H1 (cell line): ENCODE results near the gene COL21A1. TPM values are rescaled to one million over a fixed set of nuclear protein-coding genes. Genes with fewer than 3 reads are reported as not detected.

Experiments
- CTCF ChIA-PET: fragments of 300-600 bp; sonication (Branson Sonifier 250); formaldehyde crosslinking; loops from one replicate; lab custom pipeline; 2021; ENCODE audit not compliant: partially characterized antibody; lab: Charles Lee
- POLR2A ChIA-PET: fragments of 300-600 bp; sonication (Branson Sonifier 250); formaldehyde crosslinking; loops from one replicate; lab custom pipeline; 2021; ENCODE audit warnings: inconsistent platforms; ENCODE audit not compliant: partially characterized antibody; lab: Charles Lee
- DNase-seq, 2 experiments: peaks; one replicate each; pipeline versions ENCODE4 v3.0.0 to v3.0.0-alpha.2; 2010 to 2022; ENCODE audit warnings: low spot score in 2 of 2, low read depth in 1 of 2, mixed read lengths in 1 of 2
- FAIRE-seq: peaks from 2 replicates; lab custom pipeline; 2011; peaks lifted over from hg19 to GRCh38; lab: Jason Lieb, UNC
- H2AFZ ChIP-seq: 2 replicates; pipeline ENCODE4 v1.8.1; 2012; ENCODE audit warnings: low read length, inconsistent platforms
- H2AK5ac ChIP-seq: 2 replicates; pipeline ENCODE4 v1.6.1; 2013; ENCODE audit warnings: low read depth, low read length
- H2BK120ac ChIP-seq: replicated peaks from 2 replicates; pipeline ENCODE3; 2013; ENCODE audit warnings: low read depth, low read length, inconsistent platforms
- H2BK12ac ChIP-seq: 2 replicates; pipeline ENCODE4 v1.6.1; 2013; ENCODE audit warnings: low read depth, low read length
- H2BK15ac ChIP-seq: 2 replicates; pipeline ENCODE4 v1.6.1; 2013; ENCODE audit warnings: low read length
- H2BK20ac ChIP-seq: 2 replicates; pipeline ENCODE4 v1.6.1; 2013; ENCODE audit warnings: low read length
- H2BK5ac ChIP-seq: 2 replicates; pipeline ENCODE4 v1.6.1; 2013; ENCODE audit warnings: low read depth, low read length
- H3K14ac ChIP-seq: 2 replicates; pipeline ENCODE4 v1.6.1; 2013; ENCODE audit warnings: inconsistent platforms; ENCODE audit not compliant: insufficient read length
- H3K18ac ChIP-seq: 2 replicates; pipeline ENCODE4 v1.6.1; 2013; ENCODE audit warnings: low read length; ENCODE audit errors: extremely low read depth
- H3K23ac ChIP-seq: 2 replicates; pipeline ENCODE4 v1.6.1; 2013; ENCODE audit warnings: inconsistent platforms; ENCODE audit not compliant: insufficient read length
- H3K23me2 ChIP-seq: 2 replicates; pipeline ENCODE4 v1.6.1; 2013; ENCODE audit warnings: low read depth, low read length
- H3K27ac ChIP-seq: 2 replicates; pipeline ENCODE4 v1.6.1; 2011; ENCODE audit warnings: low read depth, low read length, inconsistent platforms
- H3K27me3 ChIP-seq, 4 experiments: replicated peaks in 1 of 4; 1 replicate in 1 of 4; 2 replicates in 3 of 4; pipeline versions ENCODE4 v1.6.1 to v1.8.1; 2011 to 2013; ENCODE audit warnings: low read length in 3 of 4, mild to moderate bottlenecking in 3 of 4, inconsistent platforms in 2 of 4, mixed read lengths in 2 of 4, moderate library complexity in 1 of 4; ENCODE audit not compliant: control insufficient read depth in 3 of 4, insufficient read depth in 3 of 4; ENCODE audit errors: extremely low read depth in 1 of 4
- H3K36me3 ChIP-seq, 4 experiments: 2 replicates each; pipeline versions ENCODE4 v1.6.1 to v1.8.1; 2011 to 2013; ENCODE audit warnings: mild to moderate bottlenecking in 4 of 4, low read length in 3 of 4, moderate library complexity in 2 of 4, control low read depth in 1 of 4, inconsistent platforms in 1 of 4; ENCODE audit not compliant: insufficient read depth in 4 of 4, control insufficient read depth in 2 of 4
- H3K4ac ChIP-seq: replicated peaks from 2 replicates; pipeline ENCODE3; 2013; ENCODE audit warnings: low read length, low read depth, mixed read lengths, inconsistent platforms; ENCODE audit not compliant: insufficient read length
- H3K4me1 ChIP-seq, 4 experiments: replicated peaks in 1 of 4; 1 replicate in 1 of 4; 2 replicates in 3 of 4; pipeline versions ENCODE4 v1.6.1 to v1.8.1; 2011 to 2013; ENCODE audit warnings: low read length in 3 of 4, inconsistent platforms in 2 of 4, mixed read lengths in 1 of 4; ENCODE audit not compliant: insufficient read depth in 4 of 4, control insufficient read depth in 3 of 4
- H3K4me2 ChIP-seq, 2 experiments: 2 replicates each; pipeline versions ENCODE4 v1.6.1 to v1.8.1; 2011 to 2013; ENCODE audit warnings: low read depth in 2 of 2, low read length in 2 of 2, control low read depth in 1 of 2, inconsistent platforms in 1 of 2, mild to moderate bottlenecking in 1 of 2; ENCODE audit not compliant: insufficient read depth in 1 of 2
- H3K4me3 ChIP-seq, 4 experiments: fragments of 200-600, 300-600 bp in 1 of 4; sonication (generic), shearing (Covaris generic), sonication (Bioruptor Twin) in 1 of 4; 2 replicates each; pipeline versions ENCODE4 v1.5.1 to v1.8.1; 2011 to 2016; ENCODE audit warnings: low read length in 4 of 4, low read depth in 3 of 4, control low read depth in 2 of 4, inconsistent platforms in 2 of 4, mild to moderate bottlenecking in 2 of 4, mixed read lengths in 1 of 4, moderate library complexity in 1 of 4; ENCODE audit not compliant: insufficient read depth in 2 of 4; ENCODE audit errors: extremely low read depth in 1 of 4
- H3K56ac ChIP-seq: replicated peaks from 2 replicates; pipeline ENCODE3; 2013; ENCODE audit warnings: low read depth, mild to moderate bottlenecking, mixed read lengths, low read length, inconsistent platforms; ENCODE audit not compliant: insufficient read length
- H3K79me1 ChIP-seq: 2 replicates; pipeline ENCODE4 v1.6.1; 2013; ENCODE audit warnings: low read depth, low read length, control low read depth
- H3K79me2 ChIP-seq, 2 experiments: 2 replicates each; pipeline versions ENCODE4 v1.6.1 to v1.8.1; 2012 to 2013; ENCODE audit warnings: low read length in 2 of 2, mild to moderate bottlenecking in 2 of 2, inconsistent platforms in 1 of 2; ENCODE audit not compliant: insufficient read depth in 2 of 2, control insufficient read depth in 1 of 2
- H3K9ac ChIP-seq, 4 experiments: replicated peaks in 1 of 4; 1 replicate in 1 of 4; 2 replicates in 3 of 4; pipeline versions ENCODE4 v1.6.1 to v1.8.1; 2011 to 2013; ENCODE audit warnings: low read depth in 3 of 4, low read length in 3 of 4, control low read depth in 2 of 4, mild to moderate bottlenecking in 2 of 4, moderate library complexity in 2 of 4, inconsistent platforms in 1 of 4; ENCODE audit errors: extremely low read depth in 1 of 4
- H3K9me3 ChIP-seq, 2 experiments: 2 replicates each; pipeline versions ENCODE4 v1.6.1 to v1.8.1; 2012 to 2013; ENCODE audit warnings: mild to moderate bottlenecking in 2 of 2, moderate library complexity in 2 of 2, control low read depth in 1 of 2, inconsistent platforms in 1 of 2, low read depth in 1 of 2, low read length in 1 of 2, mixed read lengths in 1 of 2; ENCODE audit not compliant: insufficient read depth in 2 of 2
- H4K20me1 ChIP-seq, 2 experiments: replicated peaks in 1 of 2; 2 replicates each; pipeline versions ENCODE3 to v1.8.1; 2011 to 2013; ENCODE audit warnings: inconsistent platforms in 2 of 2, low read length in 2 of 2, mild to moderate bottlenecking in 1 of 2; ENCODE audit not compliant: insufficient read depth in 2 of 2, control insufficient read depth in 1 of 2
- H4K5ac ChIP-seq: 2 replicates; pipeline ENCODE4 v1.6.1; 2013; ENCODE audit warnings: low read length, low read depth, mixed read lengths, inconsistent platforms; ENCODE audit not compliant: insufficient read length
- H4K8ac ChIP-seq: 2 replicates; pipeline ENCODE4 v1.8.0; 2013; ENCODE audit warnings: mild to moderate bottlenecking, moderate library complexity, low read length, inconsistent platforms; ENCODE audit not compliant: insufficient read depth; ENCODE audit errors: extremely low read depth
- H4K91ac ChIP-seq: replicated peaks from 2 replicates; pipeline ENCODE3; 2013; ENCODE audit warnings: low read length, mixed read lengths, inconsistent platforms; ENCODE audit not compliant: insufficient read length
- CEBPB ChIP-seq: IDR thresholded peaks from 2 replicates; pipeline ENCODE4 v1.6.1; 2012; ENCODE audit warnings: low read depth, low read length
- GABPA ChIP-seq: IDR thresholded peaks from 2 replicates; pipeline ENCODE4 v1.6.1; 2011; ENCODE audit warnings: mild to moderate bottlenecking, low read length, moderate library complexity, borderline replicate concordance; ENCODE audit not compliant: insufficient read depth
- GTF2F1 ChIP-seq: IDR thresholded peaks from 2 replicates; pipeline ENCODE4 v1.6.1; 2012; ENCODE audit warnings: low read depth, low read length, improper control_type of control experiment, borderline replicate concordance
- KDM1A ChIP-seq: fragments of 200-600, 300-600 bp; sonication (generic); IDR thresholded peaks from 2 replicates; pipeline ENCODE4 v1.7.1; 2016; ENCODE audit warnings: mild to moderate bottlenecking, low read length, borderline replicate concordance
- KDM4A ChIP-seq: IDR thresholded peaks from one replicate; pipeline ENCODE4 v1.7.1; 2012; ENCODE audit warnings: low read depth, mild to moderate bottlenecking, moderate library complexity, low read length, inconsistent platforms; ENCODE audit not compliant: severe bottlenecking
- POLR2A ChIP-seq, 2 experiments: IDR thresholded peaks; 1 replicate in 1 of 2; 2 replicates in 1 of 2; pipeline ENCODE4 v1.6.1; 2011; ENCODE audit warnings: low read depth in 2 of 2, low read length in 2 of 2, mild to moderate bottlenecking in 2 of 2; ENCODE audit errors: control extremely low read depth in 1 of 2
- RAD21 ChIP-seq, 2 experiments: IDR thresholded peaks in 1 of 2; conservative IDR thresholded peaks in 1 of 2; 2 replicates each; pipeline ENCODE4 v1.6.1; 2011; ENCODE audit warnings: low read depth in 2 of 2, low read length in 2 of 2, improper control_type of control experiment in 1 of 2, inconsistent platforms in 1 of 2, mild to moderate bottlenecking in 1 of 2, moderate library complexity in 1 of 2
- RFX5 ChIP-seq: IDR thresholded peaks from 2 replicates; pipeline ENCODE4 v1.6.1; 2011; ENCODE audit warnings: low read depth, low read length, improper control_type of control experiment, borderline replicate concordance
- RNF2 ChIP-seq: fragments of 200-900, 300-1000 bp; sonication (generic); IDR thresholded peaks from 2 replicates; pipeline ENCODE4 v1.7.1; 2016; ENCODE audit warnings: borderline replicate concordance, low read depth, mild to moderate bottlenecking, antibody characterized with exemption, low read length; ENCODE audit not compliant: poor library complexity, severe bottlenecking; ENCODE audit errors: missing control alignments
- SRF ChIP-seq: IDR thresholded peaks from 2 replicates; pipeline ENCODE4 v1.6.1; 2011; ENCODE audit warnings: mild to moderate bottlenecking, low read depth, low read length, moderate library complexity
- WGBS, 2 experiments: shearing (Covaris generic) in 1 of 2; methylation state at CpG; one replicate each; pipeline versions ENCODE4 v1.1.6 to v1.1.7; 2013 to 2015; ENCODE audit warnings: low lambda C conversion rate in 2 of 2, mixed read lengths in 2 of 2, inconsistent platforms in 1 of 2, low coverage in 1 of 2, missing lambda C conversion rate in 1 of 2; ENCODE audit not compliant: insufficient replicate concordance in 2 of 2, insufficient coverage in 1 of 2, insufficient read length in 1 of 2; ENCODE audit errors: extremely low coverage in 1 of 2, missing lambda C conversion rate in 1 of 2; 5-methylcytosine and 5-hydroxymethylcytosine counted together
- polyA plus RNA-seq, 7 experiments: library from polyadenylated mRNA; depleted of rRNA in 3 of 7; stranded (reverse) in 5 of 7; unstranded in 2 of 7; fragments of >200 nt in 5 of 7; fragments of 200-250 nt in 2 of 7; gene quantifications; 1 replicate in 5 of 7; 2 replicates in 1 of 7; 4 replicates in 1 of 7; pipeline versions ENCODE4 v1.2.1 to v1.2.3, GENCODE V29; 2011 to 2013; ENCODE audit warnings: missing spikeins in 2 of 7, mixed read lengths in 2 of 7
- total RNA-seq: library from RNA; stranded (reverse); fragmentation: NEBNext Ultra II Directional; extraction: Animal tissue kit (Norgen Biotek cat#: 25700); gene quantifications from 2 replicates; pipeline ENCODE4 v1.2.1, GENCODE V29; 2021
- TF ChIP-seq, protein P1 (sequence below): IDR thresholded peaks from 2 replicates; pipeline ENCODE4 v1.6.1; 2012; ENCODE audit warnings: inconsistent platforms
- TF ChIP-seq, protein P2 (sequence below): IDR thresholded peaks from 2 replicates; pipeline ENCODE4 v1.6.1; 2011; ENCODE audit warnings: low read depth, mild to moderate bottlenecking, low read length; ENCODE audit not compliant: insufficient read depth

Gene COL21A1
- total and polyA plus RNA-seq, 2 of the 8 experiments (the other 6 are each of a cell fraction or from before 2014, with no cell fraction given): 1.6 to 3.4 TPM

DNA sequence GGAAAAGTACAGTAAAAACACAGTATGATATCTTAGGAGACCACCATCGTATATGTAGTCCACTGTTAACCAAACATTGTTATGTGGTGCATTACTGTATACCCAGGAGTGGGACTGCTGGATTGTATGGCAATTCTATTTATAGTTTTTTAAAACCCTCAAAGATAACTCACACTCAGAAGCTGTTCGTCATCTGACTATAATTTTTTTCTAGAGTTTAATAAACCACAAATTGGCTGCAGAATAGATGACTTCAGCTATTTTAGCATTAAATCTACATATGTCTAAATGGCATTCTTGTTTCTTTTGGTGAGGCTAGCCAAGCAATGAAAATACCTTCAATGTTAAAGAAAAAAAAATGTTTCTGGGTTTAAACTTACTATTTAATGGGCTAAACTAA lies 237.7 kb downstream of the COL21A1 start:
- Histone ChIP-seq H3K36me3 (no peaks in the 10 kb centered on the region), H4K91ac (no peak overlapping the region), H3K79me2 (no peaks in the 10 kb centered on the region), H3K79me1 (no peaks in the 10 kb centered on the region), H3K9me3 (no peaks in the 10 kb centered on the region), H2BK5ac (no peak overlapping the region), H4K20me1 (no peaks in the 10 kb centered on the region), H3K27ac (no peak overlapping the region), H3K27me3 (no peaks in the 10 kb centered on the region), H2BK15ac (no peak overlapping the region), H3K9ac (no peak overlapping the region), H2BK20ac (no peak overlapping the region), H3K4me2 (no peak overlapping the region), H2BK12ac (no peak overlapping the region), H2AK5ac (no peak overlapping the region), H3K23me2 (no peaks in the 10 kb centered on the region; the same call in 1 of the 2 replicates), H3K18ac (no peak overlapping the region), H3K4ac (no peak overlapping the region), H4K5ac (no peak overlapping the region), H2AFZ (no peak overlapping the region), H3K14ac (no peak overlapping the region), H3K4me3 (no peak overlapping the region), H4K8ac (no peak overlapping the region), H3K56ac (no peak overlapping the region), H3K23ac (no peak overlapping the region), H3K4me1 (no peaks in the 10 kb centered on the region), H2BK120ac (no peak overlapping the region)
- 93% methylated on average over 2 of the region's 2 CpGs; no CpG with 5 or more reads in 1 of the 2 experiments for WGBS, 2 experiments
- TF ChIP-seq, protein P1, sequence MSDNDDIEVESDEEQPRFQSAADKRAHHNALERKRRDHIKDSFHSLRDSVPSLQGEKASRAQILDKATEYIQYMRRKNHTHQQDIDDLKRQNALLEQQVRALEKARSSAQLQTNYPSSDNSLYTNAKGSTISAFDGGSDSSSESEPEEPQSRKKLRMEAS: no peak
- TF ChIP-seq CEBPB (no peak), POLR2A (IDR thresholded peaks at IDR 0.05; ENCODE audit: control extremely low read depth in 1 of 2, low read depth in 2 of 2, low read length in 2 of 2) (no peak), SRF (no peak), RFX5 (no peak), GABPA (no peak), RNF2 (no peak), GTF2F1 (no peak), KDM4A (no peak), KDM1A (no peak), RAD21 (IDR thresholded peaks at IDR 0.05 in 1 of 2, conservative IDR thresholded peaks at IDR 0.05 in 1 of 2; ENCODE audit: low read depth in 2 of 2, low read length in 2 of 2) (no peak)
- TF ChIP-seq, protein P2, sequence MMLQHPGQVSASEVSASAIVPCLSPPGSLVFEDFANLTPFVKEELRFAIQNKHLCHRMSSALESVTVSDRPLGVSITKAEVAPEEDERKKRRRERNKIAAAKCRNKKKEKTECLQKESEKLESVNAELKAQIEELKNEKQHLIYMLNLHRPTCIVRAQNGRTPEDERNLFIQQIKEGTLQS: no peak
- ChIA-PET CTCF (no interaction called here), POLR2A (no interaction called here)
- no peak for FAIRE-seq
- DNase-seq: no peak
